Ectodermal cell (in vitro differentiated cells): ENCODE measurements around the gene HSPA4.
"Not testable (repeated sequence)": the region's sequence is repeated elsewhere in the genome, so short reads cannot be mapped to it uniquely, and the experiment has no call there.

ENCODE experiments used
- H3K27ac ChIP-seq: 2 replicates; pipeline ENCODE4 v1.7.0; 2013; ENCODE audit warnings: mild to moderate bottlenecking, low read depth, low read length; ENCODE audit not compliant: insufficient read depth, poor library complexity, severe bottlenecking
- H3K27me3 ChIP-seq: 2 replicates; pipeline ENCODE4 v1.7.0; 2013; ENCODE audit warnings: mild to moderate bottlenecking, low read length; ENCODE audit not compliant: insufficient read depth, control insufficient read depth, poor library complexity, severe bottlenecking
- H3K36me3 ChIP-seq: one replicate; pipeline ENCODE4 v1.7.0; 2013; ENCODE audit warnings: low read length; ENCODE audit not compliant: control insufficient read depth, insufficient read depth
- H3K4me1 ChIP-seq: one replicate; pipeline ENCODE4 v1.7.0; 2013; ENCODE audit warnings: low read length; ENCODE audit not compliant: control insufficient read depth, insufficient read depth
- H3K4me3 ChIP-seq: 2 replicates; pipeline ENCODE4 v1.7.0; 2013; ENCODE audit warnings: low read depth, low read length, control low read depth; ENCODE audit not compliant: insufficient read depth
- H3K9me3 ChIP-seq: 2 replicates; pipeline ENCODE4 v1.7.0; 2013; ENCODE audit warnings: mild to moderate bottlenecking, low read length, moderate library complexity; ENCODE audit not compliant: control insufficient read depth
- WGBS, 2 experiments: methylation state at CpG; one replicate each; pipeline ENCODE4 v1.1.7; 2013; ENCODE audit warnings: missing lambda C conversion rate in 2 of 2; 5-methylcytosine and 5-hydroxymethylcytosine counted together

HSPA4 gene

GRCh38 chr5:133133241-133133640, 81.4 kb downstream of the HSPA4 start:
- H3K4me1 ChIP-seq, H3K9me3 ChIP-seq, H3K4me3 ChIP-seq, H3K36me3 ChIP-seq, H3K27me3 ChIP-seq, H3K27ac ChIP-seq: not testable (repeated sequence)
- 91 to 95% methylated on average over 1 to 2 of the region's 5 CpGs for WGBS, 2 experiments

GRCh38 chr5:133136890-133137289, 85.1 kb downstream of the HSPA4 start:
- H3K27me3 ChIP-seq, H3K9me3 ChIP-seq, H3K27ac ChIP-seq, H3K36me3 ChIP-seq, H3K4me1 ChIP-seq, H3K4me3 ChIP-seq: not testable (repeated sequence)
- WGBS, 2 experiments = no CpG with 5 or more reads among the region's 2 CpGs

GRCh38 chr5:133140311-133140710, 88.5 kb downstream of the HSPA4 start:
- no peaks in the 10 kb centered on the region for H3K36me3 ChIP-seq
- H3K4me3 ChIP-seq = no peak overlapping the region
- WGBS, 2 experiments = 95 to 97% methylated on average over 6 to 7 of the region's 7 CpGs
- H3K9me3 ChIP-seq = no peaks in the 10 kb centered on the region
- H3K27ac ChIP-seq = no peak overlapping the region
- H3K27me3 ChIP-seq = no peaks in the 10 kb centered on the region
- no peaks in the 10 kb centered on the region for H3K4me1 ChIP-seq

DNA sequence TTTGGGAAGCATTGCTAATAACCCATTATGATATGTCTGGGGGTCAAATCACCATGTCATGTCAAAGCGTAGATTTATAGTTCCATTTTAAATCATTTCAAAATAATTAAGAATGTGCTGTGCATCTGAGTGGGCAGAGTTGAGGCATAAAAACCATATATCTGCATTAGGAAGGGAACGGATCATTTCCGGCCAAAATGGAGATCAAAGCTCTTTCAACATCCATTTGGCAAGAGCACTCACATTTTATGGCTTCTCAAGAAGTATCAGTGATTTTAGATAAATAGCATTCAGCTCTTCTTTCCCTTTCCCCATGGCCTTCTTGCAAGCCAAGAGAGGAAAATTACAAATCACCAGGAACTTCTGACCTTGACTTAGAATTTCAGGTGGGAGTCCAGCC, 89.9 kb downstream of the HSPA4 start:
- no peak overlapping the region for H3K4me3 ChIP-seq
- WGBS, 2 experiments = 85 to 97% methylated on average over 2 to 3 of the region's 3 CpGs
- H3K27me3 ChIP-seq = no peaks in the 10 kb centered on the region
- H3K36me3 ChIP-seq = no peaks in the 10 kb centered on the region
- no peak overlapping the region for H3K27ac ChIP-seq
- no peaks in the 10 kb centered on the region for H3K4me1 ChIP-seq
- H3K9me3 ChIP-seq = no peaks in the 10 kb centered on the region

DNA sequence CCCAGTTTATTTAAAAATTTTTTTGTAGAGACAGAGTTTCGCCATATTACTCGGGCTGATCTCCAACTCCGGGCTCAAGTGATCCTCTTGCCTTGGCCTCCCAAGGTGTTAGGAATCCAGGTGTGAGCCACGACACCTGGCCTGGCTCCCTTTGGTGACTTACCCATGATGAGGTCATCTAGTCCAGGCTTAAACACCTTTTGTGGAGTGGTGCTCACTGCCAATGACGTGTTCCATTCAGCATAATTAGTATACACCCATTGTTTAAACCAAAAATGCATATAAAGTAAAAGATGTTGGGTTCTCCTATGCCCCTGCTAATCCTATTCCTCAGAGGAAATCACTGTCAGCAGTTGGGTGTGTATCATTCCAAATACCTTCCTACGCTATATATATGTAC, 91.0 kb downstream of the HSPA4 start:
- no peaks in the 10 kb centered on the region for H3K9me3 ChIP-seq
- H3K4me3 ChIP-seq = no peak overlapping the region
- no peaks in the 10 kb centered on the region for H3K4me1 ChIP-seq
- no peaks in the 10 kb centered on the region for H3K27me3 ChIP-seq
- 91 to 93% methylated on average over 6 of the region's 6 CpGs for WGBS, 2 experiments
- no peaks in the 10 kb centered on the region for H3K36me3 ChIP-seq
- H3K27ac ChIP-seq = no peak overlapping the region

DNA sequence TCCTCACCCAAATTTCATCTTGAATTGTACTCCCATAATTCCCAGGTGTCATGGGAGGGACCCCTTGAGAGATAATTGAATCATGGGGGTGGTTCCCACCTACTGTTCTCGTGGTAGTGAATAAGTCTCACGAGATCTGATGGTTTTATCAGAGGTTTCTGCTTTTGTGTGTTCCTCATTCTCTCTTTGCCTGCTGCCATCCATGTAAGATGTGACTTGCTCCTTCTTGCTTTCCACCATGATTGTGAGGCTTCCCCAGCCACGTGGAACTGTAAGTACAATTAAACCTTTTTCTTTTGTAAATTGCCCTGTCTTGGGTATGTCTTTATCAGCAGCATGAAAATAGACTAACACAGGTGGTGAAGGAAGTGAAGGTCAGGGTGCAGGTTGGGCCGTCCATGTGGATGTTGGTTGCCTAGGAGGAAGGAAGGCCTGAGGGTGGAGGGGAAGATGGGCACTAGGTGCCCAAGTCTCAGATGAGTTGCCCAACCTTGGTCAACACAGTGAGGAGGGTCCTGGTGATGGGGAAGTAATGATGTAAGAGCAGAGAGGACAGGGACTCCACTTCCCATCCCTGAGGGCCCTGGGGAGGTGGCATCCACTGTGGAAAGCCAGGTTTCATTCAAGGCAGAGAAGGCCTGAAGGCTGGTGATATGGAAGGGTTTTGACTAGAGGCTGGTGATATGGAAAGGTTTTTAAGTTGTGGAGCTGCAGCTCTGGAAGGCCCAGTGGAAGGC, 92.6 kb downstream of the HSPA4 start:
- Histone ChIP-seq H3K9me3 (no peaks in the 10 kb centered on the region), H3K36me3 (no peaks in the 10 kb centered on the region), H3K27me3 (no peaks in the 10 kb centered on the region), H3K4me1 (peaks cover 4% of the 10 kb centered on the region), H3K4me3 (no peak overlapping the region), H3K27ac (no peak overlapping the region)
- WGBS, 2 experiments = 90 to 94% methylated on average over 4 of the region's 4 CpGs

DNA sequence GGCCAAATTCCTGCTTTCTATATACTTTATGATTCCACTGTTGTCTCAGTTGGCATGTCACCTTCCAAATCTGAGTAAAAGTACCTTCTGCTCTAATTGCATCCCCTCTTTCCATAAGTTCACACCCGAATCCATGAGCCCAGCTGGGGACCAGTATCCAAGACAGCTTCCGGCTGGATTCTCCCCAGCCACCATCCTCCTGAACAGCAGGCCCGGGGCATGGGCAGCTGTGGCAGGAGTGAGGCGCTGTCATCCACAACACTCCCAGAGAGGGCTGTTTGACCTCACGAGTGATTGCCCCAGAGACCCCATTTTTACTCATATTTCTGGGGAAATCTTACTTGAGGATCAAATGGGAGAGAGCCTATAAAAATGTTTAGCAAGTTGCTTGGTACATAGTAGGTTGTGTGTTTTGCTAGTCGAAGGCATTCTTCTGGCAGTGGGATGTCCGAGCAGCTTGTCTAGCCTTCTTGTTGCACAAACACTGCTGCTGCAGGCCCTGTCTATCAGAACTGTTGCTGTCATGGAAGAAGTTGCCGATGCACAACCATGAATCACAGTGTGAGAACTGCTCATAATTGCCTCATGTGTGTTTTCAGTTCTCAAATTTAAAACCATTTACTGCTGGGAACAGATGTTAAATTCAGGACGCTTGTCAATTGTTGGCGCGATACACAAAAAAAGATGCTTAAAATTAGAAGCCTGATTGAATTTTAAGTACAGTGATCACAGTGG, 93.8 kb downstream of the HSPA4 start:
- no peaks in the 10 kb centered on the region for H3K9me3 ChIP-seq
- WGBS, 2 experiments = 93 to 98% methylated on average over 11 of the region's 11 CpGs
- H3K27ac ChIP-seq = no peak overlapping the region

GRCh38 chr5:133147411-133147810, 95.6 kb downstream of the HSPA4 start:
- WGBS, 2 experiments = 91 to 93% methylated on average over 7 of the region's 7 CpGs
- H3K9me3 ChIP-seq = no peaks in the 10 kb centered on the region
- no peak overlapping the region for H3K27ac ChIP-seq
- peaks cover 4% of the 10 kb centered on the region for H3K4me1 ChIP-seq
- no peaks in the 10 kb centered on the region for H3K36me3 ChIP-seq
- H3K27me3 ChIP-seq = no peaks in the 10 kb centered on the region
- no peak overlapping the region for H3K4me3 ChIP-seq

More for the DNA sequence above, 93.8 kb downstream of the HSPA4 start:
- peaks cover 4% of the 10 kb centered on the region for H3K4me1 ChIP-seq
- no peaks in the 10 kb centered on the region for H3K27me3 ChIP-seq
- no peaks in the 10 kb centered on the region for H3K36me3 ChIP-seq
- H3K4me3 ChIP-seq = no peak overlapping the region

DNA sequence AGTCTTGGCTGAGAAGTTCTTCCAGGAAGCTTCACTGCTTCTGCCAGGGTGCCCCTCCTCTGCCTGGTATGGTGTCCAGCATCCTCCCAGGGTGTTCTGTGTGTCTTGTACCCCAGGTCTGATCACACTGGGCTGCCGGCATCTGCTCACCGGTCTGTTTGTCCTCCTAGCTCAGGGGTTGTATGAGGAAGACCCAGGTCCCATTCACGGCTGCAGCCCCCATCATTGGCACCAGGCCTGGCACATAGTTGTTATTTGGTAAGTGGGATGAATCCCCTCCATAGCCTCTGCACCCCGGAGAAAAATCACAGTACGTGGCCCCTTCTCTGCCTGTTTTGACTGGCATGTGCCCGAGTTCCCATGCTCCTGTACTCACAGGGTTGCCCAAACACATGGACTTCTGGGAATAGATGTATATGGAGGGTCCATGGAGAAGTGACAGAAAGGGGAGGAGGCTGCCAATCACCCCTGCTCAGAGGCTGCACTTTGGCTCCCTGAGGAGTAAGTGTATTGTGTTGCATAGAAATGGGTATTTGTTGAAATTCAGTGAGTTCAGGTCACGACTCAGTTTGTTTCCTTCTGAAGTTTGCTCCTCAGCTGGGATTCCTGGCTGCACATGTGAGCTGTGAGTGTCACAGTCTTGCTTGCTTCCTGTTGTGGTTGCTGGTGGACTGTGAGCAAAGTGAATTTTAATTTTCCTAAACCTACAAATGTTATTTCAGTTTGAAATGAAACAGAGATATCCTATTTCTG, 96.2 kb downstream of the HSPA4 start:
- WGBS, 2 experiments = 84 to 86% methylated on average over 7 of the region's 7 CpGs
- Histone ChIP-seq H3K4me3 (no peak overlapping the region), H3K36me3 (no peaks in the 10 kb centered on the region), H3K4me1 (peaks cover 4% of the 10 kb centered on the region), H3K27me3 (no peaks in the 10 kb centered on the region), H3K27ac (no peak overlapping the region), H3K9me3 (no peaks in the 10 kb centered on the region)

- Histone ChIP-seq H3K4me1 (peaks cover 4% of the 10 kb centered on the region), H3K4me3 (no peak overlapping the region), H3K9me3 (no peaks in the 10 kb centered on the region), H3K27me3 (no peaks in the 10 kb centered on the region), H3K36me3 (no peaks in the 10 kb centered on the region), H3K27ac (no peak overlapping the region)
- WGBS, 2 experiments = 90 to 91% methylated on average over 4 of the region's 4 CpGs
Measured at GRCh38 chr5:133149345-133149744, 97.5 kb downstream of the HSPA4 start.
